Sciatic nerve (tissue), 2 donors: Measurements from ENCODE around the gene PHACTR3. TPM values are rescaled to one million over a fixed set of nuclear protein-coding genes. Genes with fewer than 3 reads are reported as not detected.
A peak's percentile ranks its signal among the peaks of the same experiment; 100 is the strongest.

Experiments
- ATAC-seq: fragments of 200-7000 bp; cut with Tn5 transposase; one replicate; pipeline ENCODE4 v1.9.1; 2020; ENCODE audit warnings: mild to moderate bottlenecking, moderate library complexity
- DNase-seq: peaks from one replicate; pipeline ENCODE4 v3.0.0-alpha.2; 2020; ENCODE audit warnings: low spot score
- intact Hi-C: fragments of 100-400 bp; cut with DNase I; formaldehyde crosslinking; loops from one replicate; pipeline ENCODE4 v1.14.2; 2022
- total RNA-seq: library from RNA; stranded (reverse); fragmentation: NEBNext Ultra II Directional; extraction: Animal tissue kit (Norgen Biotek cat#: 25700); gene quantifications from one replicate; pipeline ENCODE4 v1.2.1, GENCODE V29; 2021
- donor health status: DM: no; HTN: no; CAD: no.
- donor health status: DM: no; HTN: no; CAD: no.

The PHACTR3 gene
- total RNA-seq, 1 donor from 2014 or later = not detected

DNA sequence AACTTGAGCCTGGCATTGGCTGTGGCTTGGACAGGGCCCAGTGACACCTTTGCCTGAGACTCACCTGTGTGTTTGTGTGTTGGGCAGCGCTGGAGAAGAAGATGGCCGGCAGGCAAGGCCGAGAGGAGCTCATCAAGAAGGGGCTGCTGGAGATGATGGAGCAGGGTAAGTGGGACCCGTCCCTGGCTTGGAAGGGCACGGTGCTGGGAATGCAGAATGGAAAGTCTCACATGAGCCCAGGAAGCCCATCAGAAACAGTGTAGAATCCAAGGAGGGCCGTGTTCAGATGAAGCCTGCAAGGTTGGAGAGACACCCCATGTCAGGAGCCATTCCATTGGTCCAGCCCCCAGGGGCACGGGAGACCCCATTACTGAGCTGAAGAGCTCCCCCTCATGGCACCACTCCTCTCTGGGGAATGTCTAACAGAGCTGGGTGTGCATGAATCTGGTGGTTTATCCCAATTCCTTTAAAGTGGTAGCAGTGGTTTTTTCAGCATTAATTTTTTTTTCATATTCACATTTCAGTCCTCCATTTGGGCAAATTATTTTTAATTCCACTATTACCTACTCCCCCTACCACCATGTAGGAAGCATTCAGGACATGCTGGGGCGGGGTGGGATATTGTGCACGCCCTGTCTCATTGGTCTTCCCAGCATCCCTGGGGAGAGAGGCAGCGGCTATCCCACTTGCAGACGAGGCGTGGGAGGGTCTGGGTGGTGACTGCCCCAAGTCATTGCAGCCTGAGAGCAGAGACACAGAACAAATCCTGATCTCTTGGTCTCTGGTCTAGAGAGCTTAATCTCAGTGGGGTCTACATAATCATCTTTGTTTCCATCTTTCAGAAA, 143.6 kb downstream of the PHACTR3 start:
- DNase-seq (no peak), ATAC-seq (no peak)
- intact Hi-C loops = no loop called here

DNA sequence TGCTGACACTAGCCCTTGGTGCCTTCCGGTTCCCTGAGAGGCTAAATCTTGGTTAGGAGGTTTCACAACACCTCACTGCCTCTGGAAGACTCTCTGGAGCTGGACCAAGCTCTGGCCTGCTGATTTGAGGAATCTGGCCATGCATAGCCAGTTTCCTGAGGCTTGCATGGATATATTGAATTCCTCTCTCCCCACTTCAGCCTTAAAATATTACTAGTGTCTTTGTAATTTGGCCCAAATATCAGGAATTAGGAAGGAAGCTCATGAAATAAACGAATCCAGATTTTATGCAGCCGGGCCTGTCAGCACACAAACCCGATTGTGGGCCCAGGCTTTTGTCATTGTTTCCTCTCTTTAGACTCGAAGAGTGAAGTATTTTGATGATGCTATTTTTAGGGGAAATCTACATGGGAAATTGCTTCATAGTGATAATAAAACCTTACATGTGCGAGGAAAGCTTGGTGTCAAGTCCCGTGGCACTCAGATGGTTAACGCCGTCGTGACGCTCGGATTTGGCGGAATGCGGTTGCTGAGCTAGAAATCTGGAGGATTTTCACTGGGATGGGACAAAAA, 144.4 kb downstream of the PHACTR3 start:
- no peak for DNase-seq
- ATAC-seq = peak; percentile 83
- intact Hi-C loops = no loop called here

DNA sequence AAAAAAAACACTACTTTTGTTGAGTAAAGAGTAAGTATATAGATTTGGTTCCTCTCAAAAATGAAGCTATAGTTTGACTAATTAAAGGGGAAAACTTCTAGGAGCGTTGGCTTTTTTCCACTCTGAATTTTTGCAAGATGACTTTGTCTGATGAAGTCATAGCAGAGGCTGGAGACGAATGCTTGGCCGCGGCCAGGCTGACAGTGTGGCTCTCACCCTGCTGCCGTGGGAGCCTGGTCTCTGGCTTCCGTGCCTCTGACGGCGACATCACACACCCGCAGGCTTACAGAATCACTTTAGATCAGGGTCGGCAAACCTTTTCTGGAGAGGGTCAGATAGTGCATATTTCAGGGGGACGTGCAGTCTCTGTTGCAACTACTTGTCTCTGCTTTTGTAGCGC, 145.0 kb downstream of the PHACTR3 start:
- intact Hi-C loops = no loop called here
- ATAC-seq = peak; percentile 45
- DNase-seq = no peak

DNA sequence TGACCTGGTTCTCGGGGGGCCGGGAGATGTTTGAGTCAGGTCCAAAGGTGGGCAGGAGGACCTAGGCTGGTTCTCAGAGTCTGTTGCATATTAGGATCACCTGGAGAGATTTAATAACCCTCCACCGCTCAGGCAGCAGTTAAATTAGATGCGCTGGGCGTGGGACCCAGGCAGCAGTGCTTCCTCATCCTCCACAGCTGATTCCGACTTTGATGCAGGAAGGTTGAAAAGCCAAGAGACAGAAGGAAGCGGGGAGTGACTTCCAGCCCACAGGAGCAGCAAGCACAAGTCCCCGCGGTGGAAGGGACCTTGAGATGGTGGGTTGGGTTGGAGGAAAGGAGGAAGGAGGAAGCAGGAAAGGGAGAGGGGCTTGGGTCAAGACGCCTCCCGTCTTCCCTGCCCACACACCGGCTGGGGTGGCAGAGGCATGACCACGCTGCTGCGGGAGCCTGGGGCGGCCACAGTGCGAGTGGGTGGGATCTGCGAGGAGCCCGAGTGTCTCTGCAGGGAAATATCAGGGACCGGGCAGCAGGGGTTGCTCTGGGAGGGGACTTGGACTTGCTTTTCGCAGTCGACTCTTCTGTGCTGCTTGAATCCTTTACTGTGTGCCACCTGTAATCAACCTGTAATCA, 146.0 kb downstream of the PHACTR3 start:
- intact Hi-C loops = loop anchor here (10.0 kb wide), 2 partner anchors 146 to 176 kb away; partner anchors contain the start of gene PHACTR3
- ATAC-seq (no peak), DNase-seq (no peak)

DNA sequence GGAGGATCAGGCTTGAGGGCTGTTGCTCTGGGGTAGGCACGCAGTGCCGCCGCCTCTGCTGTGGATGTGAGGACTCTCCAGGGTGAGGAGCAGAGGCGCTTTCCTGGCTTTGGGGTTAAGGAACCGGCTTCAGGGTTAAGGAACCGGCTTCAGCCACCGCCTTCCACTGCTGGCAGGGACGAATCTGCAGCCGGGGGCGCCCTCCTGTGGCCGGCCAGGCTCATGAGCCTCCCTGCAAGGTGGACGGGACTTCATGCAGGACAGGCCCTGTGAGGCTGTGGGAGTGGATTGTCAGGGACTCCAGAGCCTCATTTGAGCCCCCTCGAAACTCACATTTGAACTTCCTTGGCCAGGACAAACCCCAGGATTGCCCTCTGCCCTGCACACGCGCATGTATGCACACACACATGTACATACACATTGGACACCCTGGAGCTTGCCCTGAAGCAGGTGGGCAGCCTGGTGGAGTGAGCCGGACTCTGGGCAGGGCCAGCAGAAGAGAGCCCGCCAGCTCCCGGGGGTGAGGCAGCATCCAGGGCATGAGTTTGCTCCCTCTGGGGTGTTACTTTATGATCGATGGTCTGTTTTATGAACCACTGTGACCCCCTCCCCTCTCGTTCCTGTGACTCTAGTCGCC, 146.9 kb downstream of the PHACTR3 start:
- peak; percentile 81 for DNase-seq
- ATAC-seq = peak; percentile 74
- intact Hi-C loops = loop anchor here (10.0 kb wide), 2 partner anchors 146 to 176 kb away; partner anchors contain the start of gene PHACTR3

DNA sequence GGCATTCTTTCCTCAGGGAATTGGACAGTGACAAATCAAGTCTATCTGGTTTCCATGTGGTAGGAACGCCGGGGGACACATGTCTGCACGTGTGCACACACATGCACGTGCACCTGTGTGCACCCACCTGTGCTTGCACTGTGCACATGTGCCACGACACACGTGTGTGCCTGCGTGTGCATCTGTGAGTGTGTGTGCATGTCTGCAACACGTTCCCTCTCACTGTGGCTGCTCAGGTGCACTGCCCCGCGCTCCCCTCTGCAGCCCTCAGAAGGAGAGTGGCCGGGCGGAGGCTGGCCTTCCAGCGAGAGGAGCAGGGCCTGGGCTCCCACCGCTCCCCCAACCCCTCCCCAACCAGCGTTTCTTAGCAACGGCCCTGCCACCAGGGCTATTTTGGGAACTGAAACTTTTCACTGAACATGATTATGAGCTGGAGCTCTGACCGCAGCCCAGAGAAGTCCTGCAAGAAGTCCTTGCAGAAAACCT, 147.8 kb downstream of the PHACTR3 start:
- no peak for DNase-seq
- intact Hi-C loops = loop anchor here (10.0 kb wide), 2 partner anchors 147 to 177 kb away; partner anchors contain the start of gene PHACTR3
- no peak for ATAC-seq

DNA sequence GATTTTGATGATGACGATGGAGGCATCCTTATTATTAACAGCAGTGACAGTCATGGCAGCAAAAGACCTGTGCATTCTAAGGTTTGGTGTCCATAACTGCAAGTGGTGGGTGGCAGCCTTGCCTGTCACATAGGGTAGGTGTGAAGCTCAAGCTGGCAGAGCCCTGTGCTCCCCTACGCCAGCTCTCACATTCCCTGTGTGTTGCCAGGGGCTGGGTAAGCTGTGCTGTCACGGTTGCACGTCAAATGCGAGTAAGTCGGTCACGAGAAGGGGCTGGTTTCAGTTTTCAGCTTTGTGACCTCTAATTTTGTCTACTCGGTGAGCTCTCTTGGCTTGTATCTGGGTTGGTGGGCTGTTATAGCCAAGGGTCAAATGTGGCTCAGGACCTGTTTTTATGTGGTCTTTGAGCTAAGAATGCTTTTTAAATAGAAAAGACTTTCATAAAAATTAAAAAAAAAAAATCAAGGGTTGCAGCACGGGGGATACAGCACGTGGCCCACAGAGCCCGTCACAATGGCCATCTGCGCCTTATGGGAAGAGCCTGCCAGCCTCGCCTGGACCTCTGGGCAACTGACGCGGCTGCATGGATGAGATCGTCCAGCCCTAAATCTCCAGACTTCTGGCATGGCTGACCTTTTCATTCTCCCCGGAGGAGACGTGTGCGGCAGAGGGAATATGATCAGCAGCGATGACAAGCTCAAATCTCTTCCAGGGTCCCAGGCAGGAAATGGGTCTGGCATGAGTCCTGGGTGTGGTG, 148.5 kb downstream of the PHACTR3 start:
- no peak for ATAC-seq
- no peak for DNase-seq
- intact Hi-C loops = loop anchor here (10.0 kb wide), 2 partner anchors 148 to 178 kb away; partner anchors contain the start of gene PHACTR3

DNA sequence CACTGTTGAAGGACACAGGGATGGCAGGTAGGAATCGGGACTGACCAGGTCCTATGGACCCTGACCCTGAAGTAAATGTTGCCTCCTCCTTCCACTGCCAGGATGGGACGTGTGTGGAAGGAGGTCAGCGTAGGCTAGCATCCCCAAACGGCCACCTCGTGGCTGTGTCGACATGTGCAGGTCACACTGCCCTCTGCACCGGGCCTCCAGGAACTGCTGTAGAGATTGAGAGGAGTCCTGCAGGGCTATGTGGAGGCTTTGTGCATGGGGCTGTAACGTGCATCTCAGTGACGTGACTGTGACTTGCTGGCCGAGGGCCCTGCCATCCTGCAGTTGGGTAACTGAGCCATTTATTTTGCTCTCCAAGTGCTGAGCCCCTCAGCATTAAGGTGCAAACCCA, 149.5 kb downstream of the PHACTR3 start:
- ATAC-seq (no peak), DNase-seq (no peak)
- intact Hi-C loops = loop anchor here (10.0 kb wide), 2 partner anchors 149 to 179 kb away; partner anchors contain the start of gene PHACTR3

DNA sequence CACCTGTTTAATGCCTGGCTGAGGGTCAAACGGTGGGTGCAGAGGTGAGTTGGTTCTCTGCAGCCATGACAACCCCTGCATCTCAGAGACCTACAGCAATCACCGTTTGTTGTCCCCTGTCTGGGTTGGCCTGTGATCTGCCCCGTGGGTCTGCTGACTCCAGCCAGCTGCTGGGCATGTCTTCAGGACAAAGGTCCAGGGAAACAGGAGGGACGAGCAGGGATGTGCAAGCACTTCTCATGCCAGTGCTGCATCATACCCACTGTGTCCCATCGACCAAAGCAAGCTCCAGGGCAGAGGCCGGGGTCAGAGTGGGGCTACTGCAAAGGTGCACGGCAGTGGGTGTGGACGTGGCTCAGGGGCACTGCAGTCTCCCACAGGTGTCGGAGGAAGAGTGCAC, 150.2 kb downstream of the PHACTR3 start:
- intact Hi-C loops = loop anchor here (10.0 kb wide), 2 partner anchors 150 to 180 kb away; partner anchors contain the start of gene PHACTR3
- DNase-seq (no peak), ATAC-seq (no peak)

DNA sequence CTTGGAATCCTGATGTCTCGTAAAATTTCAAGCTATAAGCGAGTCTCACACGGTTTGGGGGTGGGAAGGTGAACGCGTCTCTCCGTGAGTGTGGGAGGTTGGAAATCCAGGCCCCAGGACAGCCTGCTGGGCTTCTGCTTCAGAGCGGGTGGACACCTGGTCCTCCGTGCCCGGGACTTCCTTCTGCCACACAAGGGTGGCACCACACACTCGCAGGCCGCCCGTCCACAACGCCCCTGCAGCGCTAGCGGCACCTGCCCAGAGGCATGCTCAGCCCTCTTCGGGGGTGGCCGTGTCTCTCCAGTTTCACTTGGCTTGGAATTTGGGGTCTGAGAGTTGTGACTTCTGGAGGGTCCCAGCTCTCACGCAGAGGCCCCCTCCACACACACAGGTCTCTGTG, 151.9 kb downstream of the PHACTR3 start:
- no peak for ATAC-seq
- intact Hi-C loops = loop anchor here (10.0 kb wide), 2 partner anchors 151 to 181 kb away; partner anchors contain the start of gene PHACTR3
- DNase-seq = no peak

DNA sequence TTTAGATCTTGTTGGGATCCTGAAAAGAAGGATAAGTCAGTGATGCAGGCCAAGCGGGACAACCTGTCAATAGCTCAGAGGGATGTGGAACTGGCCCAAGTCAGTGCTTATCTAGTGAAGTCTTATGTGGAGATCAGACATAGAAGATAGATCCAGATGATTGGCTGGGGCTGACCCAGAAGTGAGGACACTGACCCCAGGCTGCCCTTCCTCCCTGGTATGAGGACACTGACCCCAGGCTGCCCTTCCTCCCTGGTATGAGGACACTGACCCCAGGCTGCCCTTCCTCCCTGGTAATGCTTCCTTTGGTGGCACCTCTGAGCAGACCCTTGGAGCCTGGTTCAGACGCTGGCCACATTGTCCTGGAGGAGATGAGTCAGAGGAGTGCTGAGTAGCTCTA, 159.7 kb downstream of the PHACTR3 start:
- intact Hi-C loops = no loop called here
- DNase-seq (no peak), ATAC-seq (no peak)

DNA sequence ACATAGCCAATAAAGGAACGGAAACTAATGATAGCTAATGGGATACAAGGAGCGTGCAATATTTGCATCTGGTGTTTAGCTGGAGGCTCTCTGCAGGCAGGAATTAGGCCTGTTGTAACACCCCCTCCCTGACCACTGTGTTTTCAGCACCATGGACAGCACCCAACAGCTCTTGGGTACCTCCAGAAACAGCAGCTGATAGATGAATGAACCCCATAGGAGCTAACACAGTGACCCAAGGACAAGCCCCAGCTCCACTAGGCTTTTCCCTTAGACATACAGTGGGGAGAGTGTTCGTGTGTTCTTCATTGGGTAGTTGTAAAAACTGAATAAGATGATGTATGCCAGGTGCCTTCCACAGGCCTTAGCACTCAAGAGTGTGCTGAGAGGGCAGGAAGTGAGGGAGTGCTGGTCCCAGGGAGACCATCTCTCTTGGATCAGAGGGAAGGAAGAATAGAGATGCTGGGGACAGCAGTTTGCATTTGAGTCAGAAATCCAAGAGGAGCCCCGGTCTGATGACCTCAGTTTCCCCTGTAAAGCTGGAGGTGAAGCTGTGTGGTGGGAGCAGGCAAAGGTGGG, 161.3 kb downstream of the PHACTR3 start:
- ATAC-seq (no peak), DNase-seq (no peak)
- intact Hi-C loops = no loop called here

DNA sequence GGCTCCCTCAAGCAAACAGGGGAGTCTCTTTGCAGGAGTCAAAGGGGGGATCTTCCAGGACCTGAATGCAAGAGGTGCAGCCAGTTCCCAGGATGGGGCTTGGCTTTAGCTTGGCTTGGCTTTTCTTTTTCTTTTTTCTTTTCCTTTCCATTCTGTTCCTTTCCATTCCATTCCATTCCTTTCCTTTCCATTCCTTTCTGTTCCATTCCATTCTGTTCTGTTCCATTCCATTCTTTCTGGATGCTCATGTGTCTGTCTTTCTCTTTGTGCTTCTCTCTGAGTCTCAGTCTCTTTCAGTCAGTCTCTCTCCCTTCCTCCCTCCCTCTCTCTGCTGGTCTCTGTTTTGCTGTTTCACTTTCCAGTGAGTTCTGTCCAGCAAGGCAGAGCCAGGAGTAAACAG, 163.3 kb downstream of the PHACTR3 start:
- no peak for ATAC-seq
- intact Hi-C loops = no loop called here
- DNase-seq = no peak

DNA sequence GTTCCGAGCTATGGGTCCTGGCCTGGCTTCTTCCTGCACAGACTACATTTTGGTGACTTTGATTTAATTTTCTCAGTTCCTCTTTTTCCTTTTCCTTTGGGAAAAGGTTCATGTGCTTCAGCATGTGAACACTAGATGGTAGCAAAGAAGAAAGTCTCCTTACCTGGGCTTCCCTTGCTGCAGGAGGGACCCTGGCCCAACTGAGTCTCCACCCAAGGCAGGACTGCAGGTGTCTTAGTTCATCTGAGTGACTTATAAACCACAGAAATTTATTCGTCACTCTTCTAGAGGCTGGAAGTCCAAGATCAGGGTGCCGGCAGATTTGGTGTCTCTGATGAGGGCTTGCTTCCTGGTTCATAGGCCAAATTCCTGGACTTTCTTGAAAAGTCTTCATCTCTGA, 165.9 kb downstream of the PHACTR3 start:
- DNase-seq (no peak), ATAC-seq (no peak)
- intact Hi-C loops = no loop called here

DNA sequence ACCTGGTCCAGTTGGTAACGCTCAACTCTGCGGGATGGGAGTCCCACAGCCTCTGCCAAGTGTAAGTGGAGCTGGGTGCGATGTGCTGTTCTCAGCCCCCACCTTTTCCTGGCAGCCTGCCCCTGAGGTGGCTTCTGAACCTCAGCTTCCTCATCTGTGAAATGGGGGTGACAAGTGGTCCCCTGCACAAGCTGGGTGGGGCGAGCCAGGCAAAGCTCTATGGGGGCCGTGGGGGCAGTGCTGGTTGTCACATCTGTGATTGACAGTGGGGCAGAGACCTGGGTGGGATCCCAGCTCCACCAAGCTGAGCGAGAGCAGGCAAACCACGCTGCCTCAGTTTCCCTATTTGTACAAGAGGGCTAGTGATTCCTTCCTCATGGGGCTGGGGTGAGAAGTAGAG, 166.5 kb downstream of the PHACTR3 start:
- intact Hi-C loops = no loop called here
- ATAC-seq (no peak), DNase-seq (no peak)

DNA sequence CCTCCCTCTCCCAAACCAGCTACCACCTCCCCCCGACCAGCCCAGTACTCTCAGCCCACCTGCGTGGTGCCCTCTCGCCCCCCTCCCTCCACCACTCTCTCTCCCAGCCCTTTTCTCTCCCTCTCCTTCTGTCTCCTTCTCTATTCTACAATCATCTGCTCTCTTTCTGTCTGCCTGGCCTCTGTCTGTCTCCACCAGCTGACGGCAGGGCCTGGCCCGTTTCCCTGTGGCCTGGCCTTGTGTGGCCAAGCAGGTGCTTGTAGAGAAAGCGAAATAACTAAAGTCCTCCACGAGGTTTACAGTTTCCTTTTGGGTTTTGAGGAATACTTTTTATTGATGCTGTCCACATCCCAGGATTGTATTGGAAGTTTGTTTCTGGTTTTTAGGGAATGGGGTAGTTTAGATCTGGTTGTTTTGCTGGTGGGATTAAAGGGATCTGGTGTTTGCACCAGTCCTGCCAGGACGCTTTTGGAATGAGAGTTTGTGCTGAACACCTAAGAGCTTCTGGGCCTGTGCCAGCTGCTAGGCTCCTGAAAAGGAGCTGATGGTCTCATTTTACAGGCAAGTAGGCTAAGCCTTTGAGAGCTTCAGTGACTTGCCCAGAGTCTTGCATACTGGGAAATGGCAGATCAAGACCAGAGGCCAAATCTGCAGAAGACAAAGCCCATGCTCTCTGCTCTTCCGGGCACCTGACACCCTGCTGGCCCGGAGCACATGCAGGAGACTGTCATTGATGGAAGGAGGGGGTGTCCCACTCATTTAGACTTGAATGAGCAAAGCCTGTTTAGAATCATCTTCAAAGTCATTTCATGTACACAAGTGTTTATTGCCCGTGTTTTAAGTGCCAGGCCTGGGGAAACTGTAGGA, 167.4 kb downstream of the PHACTR3 start:
- DNase-seq (no peak), ATAC-seq (no peak)
- intact Hi-C loops = no loop called here

DNA sequence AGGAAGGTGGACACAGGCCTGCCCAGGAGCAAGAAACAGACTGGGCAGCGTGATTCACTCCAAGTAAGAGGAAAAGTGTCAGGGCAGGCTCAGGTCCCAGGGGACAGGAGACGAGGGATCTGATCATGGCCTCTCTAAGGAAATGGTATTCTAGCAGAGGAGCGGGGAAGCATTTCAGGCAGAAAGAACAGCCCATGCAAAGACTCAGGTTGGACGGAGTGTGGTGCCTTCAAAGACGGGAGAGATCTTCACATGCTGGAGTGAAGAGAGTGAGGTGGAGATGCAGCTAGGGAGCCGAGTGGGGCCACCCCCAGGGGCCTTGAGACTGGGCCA, 168.0 kb downstream of the PHACTR3 start:
- ATAC-seq = no peak
- intact Hi-C loops = no loop called here

More for the DNA sequence above, 168.0 kb downstream of the PHACTR3 start:
- DNase-seq = no peak
